Aorta (tissue), 5 donors: ENCODE results near the gene GMDS. TPM values are rescaled to one million over a fixed set of nuclear protein-coding genes. Genes with fewer than 3 reads are reported as not detected.

Experiments used
- ATAC-seq: fragments of 200-7000 bp; cut with Tn5 transposase; one replicate; pipeline ENCODE4 v1.9.1; 2022; ENCODE audit warnings: moderate library complexity; ENCODE audit not compliant: low FRiP score
- DNase-seq, 2 donors: peaks; one replicate each; pipeline ENCODE4 v3.0.0-alpha.2; 2020
- H3K27ac ChIP-seq, 2 donors: one replicate each; pipeline ENCODE4 v1.5.1; 2013; ENCODE audit warnings: low read length in 2 of 2, mild to moderate bottlenecking in 2 of 2, moderate library complexity in 2 of 2, control low read depth in 1 of 2, inconsistent platforms in 1 of 2, low read depth in 1 of 2
- H3K27me3 ChIP-seq, 2 donors: one replicate each; pipeline ENCODE4 v1.6.1; 2013; ENCODE audit warnings: control low read depth in 1 of 2, low read length in 1 of 2, mild to moderate bottlenecking in 1 of 2, moderate library complexity in 1 of 2; ENCODE audit not compliant: insufficient read depth in 2 of 2, control insufficient read depth in 1 of 2
- H3K36me3 ChIP-seq, 2 donors: one replicate each; pipeline ENCODE4 v1.6.1; 2013; ENCODE audit warnings: control low read depth in 1 of 2, low read length in 1 of 2, mild to moderate bottlenecking in 1 of 2; ENCODE audit not compliant: insufficient read depth in 2 of 2, control insufficient read depth in 1 of 2
- H3K4me1 ChIP-seq, 2 donors: one replicate each; pipeline ENCODE4 v1.6.1; 2013; ENCODE audit warnings: low read length in 2 of 2, control low read depth in 1 of 2, mild to moderate bottlenecking in 1 of 2, moderate library complexity in 1 of 2; ENCODE audit not compliant: insufficient read depth in 2 of 2, control insufficient read depth in 1 of 2
- H3K4me3 ChIP-seq, 2 donors: one replicate each; pipeline ENCODE4 v1.5.1; 2013; ENCODE audit warnings: low read length in 2 of 2, control low read depth in 1 of 2, mild to moderate bottlenecking in 1 of 2
- H3K9me3 ChIP-seq: one replicate; pipeline ENCODE4 v1.6.1; 2013; ENCODE audit warnings: mild to moderate bottlenecking, low read length; ENCODE audit not compliant: control insufficient read depth
- WGBS, 2 donors: extraction: QIAGEN DNeasy Blood & Tissue Kit; methylation state at CpG; one replicate each; pipeline ENCODE4 v1.1.7; 2013; 5-methylcytosine and 5-hydroxymethylcytosine counted together
- intact Hi-C, 2 donors: fragments of 100-400 bp; cut with DNase I; formaldehyde crosslinking; loops; one replicate each; pipeline versions ENCODE4 v1.14.2 to v1.15.0; 2022
- polyA plus RNA-seq, 2 donors: library from polyadenylated mRNA; stranded (reverse); fragments of 200-250 nt; gene quantifications; one replicate each; pipeline ENCODE4 v1.2.3, GENCODE V29; 2013
- total RNA-seq, 2 donors: library from RNA; stranded (reverse); fragmentation: NEBNext Ultra II Directional; extraction: Animal tissue kit (Norgen Biotek cat#: 25700); gene quantifications; one replicate each; pipeline ENCODE4 v1.2.1, GENCODE V29; 2021
- donor health status: healthy with polysubstance abuse.
- donor health status: Bipolar disorder and iron deficiency.
- donor health status: DM: no; HTN: no; CAD: no.
- donor health status: DM: no; HTN: no; CAD: no.
- donor health status: DM: yes; HTN: yes; CAD: no.

Gene GMDS
- total and polyA plus RNA-seq, 4 donors, result 66.1 to 138 (median 84.9) TPM

DNA sequence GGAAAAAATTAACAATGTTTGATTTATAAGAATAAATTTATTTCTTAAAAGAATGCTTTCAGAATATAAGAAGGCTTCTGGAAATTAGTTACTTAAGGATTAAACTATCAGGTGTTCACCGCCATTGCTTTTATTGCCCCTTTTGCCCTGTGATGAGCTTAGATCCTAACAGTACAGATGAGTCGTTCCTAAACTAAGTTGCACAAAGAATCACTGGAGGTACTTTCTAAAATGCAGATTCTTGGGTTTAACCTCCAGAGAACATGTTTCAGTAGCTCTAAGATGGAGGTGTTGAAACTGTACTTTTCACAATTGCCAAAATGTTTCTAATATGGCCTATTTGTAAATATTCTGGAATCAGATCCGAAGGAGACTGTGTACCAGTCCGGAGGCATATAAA is 211.9 kb downstream of the GMDS start:
- no peaks in the 10 kb centered on the region for H3K9me3 ChIP-seq
- H3K36me3 ChIP-seq, result no peaks in the 10 kb centered on the region
- H3K4me1 ChIP-seq, result no peaks in the 10 kb centered on the region
- H3K4me3 ChIP-seq, result no peak overlapping the region
- no peak overlapping the region for H3K27ac ChIP-seq
- H3K27me3 ChIP-seq, result no peaks in the 10 kb centered on the region
- WGBS, 2 donors, result 97 to 98% methylated on average over 4 of the region's 4 CpGs
- no peak for DNase-seq
- intact Hi-C loops, result loop anchor here in 1 of 2 donors (10.0 kb wide), 1 partner anchor 129 kb away; no protein-coding TSS in a partner anchor
- no peak for ATAC-seq

DNA sequence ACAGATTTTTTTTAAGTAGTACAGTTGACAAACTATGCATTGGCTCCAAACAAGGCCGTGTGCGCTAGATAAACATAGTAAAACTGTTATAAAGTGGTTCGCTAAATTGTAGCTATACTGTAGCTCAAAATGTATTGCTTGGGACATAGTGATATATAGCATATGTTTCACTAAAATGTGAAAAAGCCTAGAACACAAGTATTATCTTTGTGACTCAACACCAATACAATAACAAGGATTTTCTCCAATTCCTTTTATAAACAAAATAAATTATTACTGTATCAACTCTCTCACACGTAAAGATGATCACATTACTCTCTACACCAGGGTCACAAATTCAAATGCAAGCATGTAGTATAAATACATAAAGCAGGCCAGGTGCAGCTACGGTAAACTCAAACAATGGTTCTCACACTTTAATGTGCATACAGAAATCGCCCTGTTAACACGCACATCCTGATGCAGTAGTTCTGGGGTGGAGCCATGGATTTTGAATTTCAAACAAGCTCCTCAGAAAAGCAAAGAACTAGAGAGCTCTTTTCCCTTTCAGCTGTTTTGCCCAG is 214.6 kb downstream of the GMDS start:
- ATAC-seq, result no peak
- H3K36me3 ChIP-seq, result no peaks in the 10 kb centered on the region
- no peaks in the 10 kb centered on the region for H3K27me3 ChIP-seq
- intact Hi-C loops, result loop anchor here in 1 of 2 donors (10.0 kb wide), 1 partner anchor 126 kb away; no protein-coding TSS in a partner anchor
- no peak for DNase-seq
- no peaks in the 10 kb centered on the region for H3K4me1 ChIP-seq
- H3K4me3 ChIP-seq, result no peak overlapping the region
- 92 to 94% methylated on average over 7 of the region's 7 CpGs for WGBS, 2 donors
- H3K9me3 ChIP-seq, result no peaks in the 10 kb centered on the region
- H3K27ac ChIP-seq, result no peak overlapping the region

DNA sequence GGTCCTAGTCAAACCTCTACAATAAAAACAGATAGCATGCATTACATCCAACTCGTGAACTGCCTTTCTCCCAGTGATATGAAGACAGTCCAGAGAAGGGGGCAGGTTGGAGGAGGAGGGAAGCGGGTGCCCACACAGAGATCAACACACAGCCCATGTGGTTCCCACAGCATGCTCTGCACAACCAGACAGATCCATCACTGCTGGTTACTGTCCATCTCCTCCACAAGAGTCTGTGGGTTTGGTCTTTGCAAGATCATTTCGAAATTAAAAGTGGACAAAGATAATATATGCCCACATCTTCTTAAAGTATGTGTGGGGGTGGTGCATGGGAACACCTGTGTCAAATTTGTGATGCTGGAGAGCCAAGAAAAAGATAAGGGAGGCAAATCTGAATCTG is 215.5 kb downstream of the GMDS start:
- WGBS, 2 donors, result 93% methylated on average over 3 of the region's 3 CpGs
- ATAC-seq, result no peak
- no peak overlapping the region for H3K27ac ChIP-seq
- H3K9me3 ChIP-seq, result no peaks in the 10 kb centered on the region
- no peaks in the 10 kb centered on the region for H3K4me1 ChIP-seq
- intact Hi-C loops, result loop anchor here in 1 of 2 donors (10.0 kb wide), 1 partner anchor 125 kb away; no protein-coding TSS in a partner anchor
- no peak overlapping the region for H3K4me3 ChIP-seq
- no peaks in the 10 kb centered on the region for H3K36me3 ChIP-seq
- no peaks in the 10 kb centered on the region for H3K27me3 ChIP-seq
- no peak for DNase-seq

DNA sequence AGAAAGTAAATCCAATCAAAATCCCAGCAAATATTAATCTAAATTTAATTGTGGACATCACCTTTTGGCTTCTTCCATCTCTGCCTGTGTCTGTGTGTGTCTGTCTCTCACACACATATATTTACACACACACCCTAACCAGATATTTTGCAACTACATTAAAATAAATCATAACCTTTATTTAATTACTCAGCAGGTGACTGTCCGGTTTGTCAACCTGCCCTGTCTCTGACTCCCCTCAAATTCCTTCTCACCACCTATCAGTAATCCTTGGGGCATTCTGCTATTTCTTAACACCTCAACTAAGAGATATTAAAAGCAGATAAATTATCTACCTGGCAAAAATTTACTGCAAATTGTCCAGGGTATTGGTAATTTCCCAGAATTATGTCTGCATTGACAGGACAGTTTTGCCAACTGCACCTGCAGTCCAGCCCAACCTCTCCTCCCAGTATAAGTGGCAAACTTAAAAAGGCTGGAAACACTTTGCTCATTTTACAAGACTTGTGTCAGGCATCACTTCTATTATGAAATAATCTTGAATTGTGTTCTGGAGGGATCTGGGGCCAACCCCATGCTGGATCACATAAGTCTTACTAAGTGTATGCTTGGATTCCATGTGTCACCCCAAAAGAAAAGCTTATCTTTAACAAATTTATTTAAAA is 216.1 kb downstream of the GMDS start:
- 94 to 100% methylated on average over 1 of the region's 1 CpG for WGBS, 2 donors

DNA sequence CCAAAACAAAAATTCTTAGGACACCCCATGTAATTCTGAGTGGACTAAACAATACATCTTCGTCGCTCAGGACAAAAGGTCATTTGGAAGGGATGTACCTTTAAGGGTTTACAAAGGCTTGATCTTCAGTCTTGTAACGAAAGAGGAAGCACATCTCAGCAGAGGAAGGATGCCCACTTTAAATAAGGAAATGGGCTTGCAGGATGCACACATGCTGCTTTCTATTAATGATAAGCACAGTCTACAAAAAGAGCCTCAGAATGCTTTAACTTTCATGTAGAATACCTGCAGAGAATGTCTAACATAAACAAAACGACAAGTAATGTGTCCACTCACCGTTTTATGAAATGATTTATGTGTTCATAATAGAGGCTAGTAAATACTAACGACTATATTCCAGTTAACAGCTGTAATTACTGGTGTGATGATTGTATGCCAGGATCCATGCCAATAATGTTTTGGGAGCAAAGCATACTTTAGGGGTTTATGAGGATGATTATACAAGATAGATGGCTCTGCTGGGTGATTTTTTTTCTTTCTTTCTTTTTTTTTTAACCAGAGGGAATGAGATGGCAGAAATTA is 216.9 kb downstream of the GMDS start:
- Histone ChIP-seq H3K27ac (no peak overlapping the region), H3K27me3 (no peaks in the 10 kb centered on the region), H3K4me3 (no peak overlapping the region), H3K36me3 (no peaks in the 10 kb centered on the region), H3K4me1 (no peaks in the 10 kb centered on the region), H3K9me3 (no peaks in the 10 kb centered on the region)
- WGBS, 2 donors, result 74 to 81% methylated on average over 6 of the region's 6 CpGs
- intact Hi-C loops, result no loop called here
- ATAC-seq (no peak), DNase-seq (no peak)

More for the DNA sequence above, 216.1 kb downstream of the GMDS start:
- DNase-seq (no peak), ATAC-seq (no peak)
- Histone ChIP-seq H3K4me1 (no peaks in the 10 kb centered on the region), H3K27me3 (no peaks in the 10 kb centered on the region), H3K9me3 (no peaks in the 10 kb centered on the region), H3K27ac (no peak overlapping the region), H3K36me3 (no peaks in the 10 kb centered on the region), H3K4me3 (no peak overlapping the region)
- intact Hi-C loops, result no loop called here

DNA sequence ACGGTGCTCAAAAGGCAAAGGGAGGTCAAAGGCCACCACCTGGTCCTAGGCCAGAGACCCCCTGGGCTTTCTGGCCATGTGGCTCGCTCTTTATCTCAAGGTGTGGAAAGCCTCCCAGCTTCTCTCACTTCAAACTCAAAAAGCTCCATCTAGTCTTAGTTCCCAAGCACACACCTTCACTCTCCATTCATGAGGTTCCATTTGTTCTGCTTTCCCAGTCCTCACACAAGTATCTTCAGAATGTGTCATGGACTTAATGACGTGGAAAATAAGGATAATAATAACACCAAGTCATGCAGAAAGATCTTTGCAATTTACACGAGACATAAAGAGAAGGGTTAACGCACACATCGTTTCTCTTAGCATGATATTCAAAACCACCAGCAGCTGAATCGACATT is 219.3 kb downstream of the GMDS start:
- Histone ChIP-seq H3K4me3 (no peak overlapping the region), H3K27ac (no peak overlapping the region), H3K36me3 (no peaks in the 10 kb centered on the region), H3K4me1 (no peaks in the 10 kb centered on the region), H3K27me3 (no peaks in the 10 kb centered on the region), H3K9me3 (no peaks in the 10 kb centered on the region)
- ATAC-seq (no peak), DNase-seq (no peak)
- 84 to 88% methylated on average over 7 of the region's 7 CpGs for WGBS, 2 donors
- intact Hi-C loops, result no loop called here

DNA sequence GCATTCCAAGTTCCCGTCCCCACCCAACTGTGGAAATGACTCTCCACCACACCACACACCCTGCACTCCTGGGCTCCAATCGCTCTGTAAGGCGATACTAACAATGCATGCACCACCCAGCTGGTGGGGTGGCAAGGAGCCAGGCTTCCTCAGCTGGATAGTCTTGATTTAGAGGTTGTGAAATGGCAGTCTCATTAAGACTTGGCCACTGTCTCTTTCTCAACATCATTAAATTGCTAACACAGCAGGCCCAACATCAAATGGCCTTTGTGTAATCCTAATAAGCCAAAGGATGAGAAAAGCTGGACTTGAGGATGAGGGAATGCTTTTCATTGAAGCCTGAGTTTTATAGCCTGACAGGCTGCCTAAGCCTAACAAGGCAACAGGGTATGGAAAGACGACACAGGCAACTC is 223.7 kb downstream of the GMDS start:
- H3K27me3 ChIP-seq, result no peaks in the 10 kb centered on the region
- no peaks in the 10 kb centered on the region for H3K36me3 ChIP-seq
- no peaks in the 10 kb centered on the region for H3K9me3 ChIP-seq
- H3K4me1 ChIP-seq, result no peaks in the 10 kb centered on the region
- intact Hi-C loops, result no loop called here
- DNase-seq (peak; percentile 69 to 84), ATAC-seq (peak; percentile 50)
- no peak overlapping the region for H3K4me3 ChIP-seq
- WGBS, 2 donors, result 94 to 98% methylated on average over 4 of the region's 4 CpGs
- no peak overlapping the region for H3K27ac ChIP-seq

DNA sequence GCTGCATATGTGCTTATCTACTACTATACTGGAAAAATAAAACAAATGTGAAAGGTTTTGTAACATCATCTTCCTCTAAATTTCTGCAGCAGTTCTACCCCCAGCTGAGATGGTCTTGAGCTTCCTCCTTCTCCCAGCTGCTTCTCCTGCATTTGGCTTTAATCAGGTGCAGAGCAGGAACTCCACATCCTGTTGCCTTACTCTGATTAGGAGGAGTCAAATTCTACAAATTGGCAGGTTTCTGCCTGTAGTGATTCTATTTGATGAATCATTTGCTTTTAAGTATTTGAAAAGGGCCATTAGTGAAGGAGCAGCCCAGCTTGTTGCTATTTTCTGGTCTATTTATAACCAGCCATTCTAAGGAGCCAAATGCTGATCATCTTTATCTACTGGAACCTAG is 224.5 kb downstream of the GMDS start:
- H3K4me1 ChIP-seq, result no peaks in the 10 kb centered on the region
- no peak for ATAC-seq
- no peaks in the 10 kb centered on the region for H3K36me3 ChIP-seq
- intact Hi-C loops, result no loop called here
- H3K9me3 ChIP-seq, result no peaks in the 10 kb centered on the region
- DNase-seq, result no peak
- no peak overlapping the region for H3K27ac ChIP-seq
- H3K4me3 ChIP-seq, result no peak overlapping the region
- H3K27me3 ChIP-seq, result no peaks in the 10 kb centered on the region

DNA sequence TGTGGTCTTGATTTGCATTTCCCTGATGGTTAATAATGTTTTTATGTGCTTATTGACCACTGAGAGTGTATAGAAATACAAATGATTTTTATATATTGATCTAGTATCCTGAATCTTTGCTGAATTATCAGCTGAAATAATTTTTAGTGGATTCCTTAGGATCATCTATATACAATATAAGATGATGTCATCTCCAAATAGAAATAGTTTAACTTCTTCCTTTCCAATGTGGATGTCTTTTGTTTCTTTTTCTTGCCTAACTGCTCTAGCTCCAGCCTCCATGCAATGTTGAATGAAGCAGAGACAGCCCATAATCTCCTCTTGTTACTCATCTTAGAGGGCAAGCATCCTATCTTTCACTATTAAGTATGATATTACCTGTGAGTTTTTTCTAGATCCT is 226.4 kb downstream of the GMDS start:
- Histone ChIP-seq H3K27ac (no peak overlapping the region), H3K27me3 (no peaks in the 10 kb centered on the region), H3K9me3 (no peaks in the 10 kb centered on the region), H3K36me3 (no peaks in the 10 kb centered on the region), H3K4me1 (no peaks in the 10 kb centered on the region), H3K4me3 (no peak overlapping the region)
- no peak for DNase-seq
- no peak for ATAC-seq
- intact Hi-C loops, result no loop called here
